GM19240 (cell line): ENCODE data around the gene RPL36AL.
"Not testable (repeated sequence)": the region's sequence is repeated elsewhere in the genome, so short reads cannot be mapped to it uniquely, and the experiment has no call there.

Experiments used
- DNase-seq: peaks from one replicate; pipeline ENCODE4 v3.0.0; 2011; ENCODE audit warnings: low spot score; ENCODE audit not compliant: insufficient read length

The RPL36AL gene

GRCh38 chr14:49620182-49621113 lies at the start of gene RPL36AL, which contains the start of gene MGAT2:
RPL36AL (minus strand) TSS chr14:49620626; CDS start chr14:49619104, 1,522 bp downstream.
MGAT2 (plus strand) TSS chr14:49620799; CDS start chr14:49621269, 470 bp downstream.
- DNase-seq, result peak; percentile 72

DNA sequence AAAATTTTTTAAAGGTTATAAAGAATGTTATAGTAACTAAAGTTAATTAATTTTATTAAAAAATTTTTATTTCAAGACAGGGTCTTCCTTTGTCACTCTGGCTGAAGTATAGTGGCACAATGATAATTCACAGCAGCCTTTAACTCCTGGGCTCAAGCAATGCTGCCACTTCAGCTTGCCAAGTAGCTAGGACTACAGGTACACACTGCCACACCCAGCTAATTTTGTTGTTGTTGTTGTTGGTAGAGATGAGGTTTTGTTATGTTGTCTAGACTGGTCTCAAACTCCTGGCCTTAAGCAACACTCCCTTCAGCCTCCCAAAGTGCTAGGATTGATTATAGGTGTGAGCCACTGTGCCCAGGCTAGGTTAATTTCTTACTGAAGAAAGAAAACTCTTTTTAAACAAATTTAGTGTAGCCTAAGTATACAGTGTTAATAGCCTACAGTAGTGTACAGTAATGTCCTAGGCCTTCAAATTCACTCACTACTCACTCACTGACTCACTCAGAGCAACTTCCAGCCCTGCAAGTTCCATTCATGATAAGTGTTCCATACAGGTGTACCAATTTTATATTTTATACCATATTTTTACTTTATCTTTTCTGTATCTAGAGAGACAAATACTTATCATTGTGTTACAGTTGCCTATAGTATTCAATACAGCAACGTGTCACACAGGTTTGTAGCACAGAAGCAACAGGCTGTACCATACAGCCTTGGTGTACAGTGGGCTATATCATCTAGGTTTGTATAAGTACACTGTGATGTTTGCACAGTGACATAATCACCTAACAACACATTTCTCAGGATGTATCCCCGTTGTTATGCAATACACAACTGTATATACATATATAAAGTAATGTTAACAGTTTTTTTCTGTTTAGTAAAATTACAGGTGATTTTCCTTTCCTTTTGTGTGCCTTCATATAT lies 39.4 kb upstream of the RPL36AL start:
- no peak for DNase-seq

- DNase-seq, result not testable (repeated sequence)
These were observed 37.1 kb upstream of the RPL36AL start for GRCh38 chr14:49657500-49657899.

DNA sequence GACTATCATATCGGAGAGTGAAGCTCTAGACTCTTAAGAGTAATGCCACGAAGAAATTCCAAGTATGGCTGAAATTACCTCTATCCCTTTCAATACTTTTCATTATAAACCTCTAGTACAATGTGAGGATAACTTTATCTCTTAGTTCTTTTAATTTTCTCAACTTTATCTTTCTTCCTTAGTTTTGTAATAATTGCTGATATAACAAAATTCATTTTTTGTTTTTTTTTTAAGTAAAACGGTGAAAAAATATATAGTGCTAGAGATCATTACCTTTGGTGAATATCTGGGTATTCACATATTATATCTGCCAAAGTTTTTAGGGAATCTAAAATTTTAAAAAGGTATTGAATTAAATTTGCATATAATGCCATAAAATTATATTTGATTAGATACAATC lies 34.1 kb upstream of the RPL36AL start:
- DNase-seq, result no peak

GRCh38 chr14:49653508-49653907 lies 33.1 kb upstream of the RPL36AL start:
- DNase-seq, result no peak

DNA sequence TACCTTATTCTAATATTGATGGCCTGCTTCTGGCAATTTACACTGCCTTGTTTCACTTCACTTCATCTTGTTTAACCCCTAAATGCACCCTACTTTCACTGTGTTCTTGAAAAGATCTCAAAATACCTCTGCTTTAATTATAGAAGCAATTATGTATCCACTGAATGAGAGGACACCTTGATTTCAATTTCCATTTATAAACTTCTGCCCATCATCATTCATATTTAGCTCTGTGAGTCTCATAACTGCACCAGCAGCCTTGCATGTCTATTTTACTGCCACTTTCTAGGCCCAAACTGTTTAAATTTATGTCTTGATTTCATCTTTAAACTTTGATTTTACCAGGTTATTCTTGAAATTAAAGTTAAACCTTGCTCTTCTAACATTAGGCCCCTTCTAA lies 21.7 kb upstream of the RPL36AL start:
- no peak for DNase-seq

DNA sequence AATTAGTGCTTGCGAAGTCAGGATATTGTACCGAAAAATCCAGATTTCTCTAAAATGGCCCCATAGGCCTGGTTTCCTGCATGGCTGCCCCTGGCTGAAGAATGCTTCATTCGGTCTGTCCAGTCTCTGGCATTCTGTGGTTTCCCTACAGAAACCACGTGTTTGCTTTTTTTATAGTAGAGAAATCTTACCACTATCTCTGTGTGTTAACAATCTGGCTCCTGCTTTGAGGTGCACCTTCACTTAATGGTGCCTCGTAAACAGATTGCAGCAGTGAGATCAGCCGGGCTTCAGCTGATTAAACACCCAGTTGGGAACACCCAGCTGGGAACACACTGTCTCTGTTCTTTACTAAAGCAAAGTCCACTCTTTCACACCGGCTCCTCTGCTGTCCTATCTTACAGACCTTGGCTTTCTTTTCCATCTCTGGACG lies 21.3 kb upstream of the RPL36AL start:
- no peak for DNase-seq

DNA sequence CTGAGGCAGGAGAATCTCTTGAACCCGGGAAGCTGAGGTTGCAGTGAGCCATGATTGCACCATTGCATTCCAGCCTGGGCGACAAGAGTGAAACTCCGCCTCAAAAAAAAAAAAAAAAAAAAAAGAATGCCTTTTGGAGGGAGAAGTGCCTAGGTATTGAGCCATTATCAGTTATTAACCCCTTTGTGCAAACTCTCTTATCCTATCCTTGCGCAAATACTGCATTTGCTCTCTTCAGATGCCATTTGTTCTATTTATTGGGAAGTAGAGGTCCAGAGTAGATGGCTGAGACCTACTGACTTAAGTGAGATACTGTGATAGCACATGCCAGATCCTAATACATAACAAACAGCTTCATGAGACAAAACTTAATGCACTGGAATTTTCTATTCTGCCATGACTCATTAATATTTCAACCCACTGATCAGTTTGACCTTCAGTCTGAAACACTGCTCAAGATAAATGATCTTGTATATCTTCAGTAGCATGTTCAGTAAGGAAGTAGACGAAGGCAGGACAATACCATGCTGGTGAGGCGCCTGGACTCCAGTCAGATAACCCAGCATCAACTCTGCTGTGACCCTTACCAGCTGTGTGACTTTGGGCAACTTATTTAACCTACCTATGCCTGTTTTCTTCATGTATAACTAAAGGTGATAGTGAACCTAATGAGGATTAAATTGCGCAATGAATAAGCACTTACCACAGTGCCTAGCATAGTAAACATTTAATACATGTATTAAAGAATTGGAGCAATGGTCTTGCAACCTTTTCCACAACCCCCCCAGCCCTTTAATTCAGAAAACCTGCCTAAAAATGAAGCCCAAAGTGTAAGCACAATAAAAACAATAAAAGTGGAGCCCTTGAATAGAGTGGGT lies 20.4 kb upstream of the RPL36AL start:
- no peak for DNase-seq

- no peak for DNase-seq
These were observed 17.2 kb upstream of the RPL36AL start for GRCh38 chr14:49637534-49638078.

- DNase-seq, result no peak
These were observed 16.4 kb upstream of the RPL36AL start for GRCh38 chr14:49636866-49637265.

GRCh38 chr14:49634547-49635334 lies 14.3 kb upstream of the RPL36AL start, which contains the start of gene DNAAF2:
DNAAF2 (minus strand) TSS chr14:49635244; CDS start chr14:49635149, 95 bp downstream.
- DNase-seq, result no peak

GRCh38 chr14:49633640-49634546 lies 13.5 kb upstream of the RPL36AL start:
- DNase-seq, result peak; percentile 55

GRCh38 chr14:49623941-49624839 lies 3.8 kb upstream of the RPL36AL start:
- DNase-seq, result no peak

DNA sequence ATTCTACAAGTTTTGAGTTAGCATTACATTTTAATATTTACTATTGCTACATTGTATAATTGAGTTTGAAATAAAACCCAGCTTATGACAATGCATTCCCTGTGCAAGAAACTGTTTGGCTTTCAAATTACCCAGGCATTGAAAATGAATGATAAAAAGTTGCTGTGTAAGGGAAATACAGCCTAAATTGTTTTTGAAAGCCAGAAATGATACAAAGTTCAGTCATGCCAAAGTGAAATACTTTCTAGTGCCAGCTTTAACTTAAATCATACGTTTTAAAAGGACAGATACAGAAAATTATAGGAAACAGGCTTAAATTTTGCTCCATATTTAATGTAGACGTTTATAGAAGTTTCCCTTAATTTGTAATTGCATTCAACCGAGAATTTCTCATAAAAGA lies 3.0 kb upstream of the RPL36AL start:
- no peak for DNase-seq

DNA sequence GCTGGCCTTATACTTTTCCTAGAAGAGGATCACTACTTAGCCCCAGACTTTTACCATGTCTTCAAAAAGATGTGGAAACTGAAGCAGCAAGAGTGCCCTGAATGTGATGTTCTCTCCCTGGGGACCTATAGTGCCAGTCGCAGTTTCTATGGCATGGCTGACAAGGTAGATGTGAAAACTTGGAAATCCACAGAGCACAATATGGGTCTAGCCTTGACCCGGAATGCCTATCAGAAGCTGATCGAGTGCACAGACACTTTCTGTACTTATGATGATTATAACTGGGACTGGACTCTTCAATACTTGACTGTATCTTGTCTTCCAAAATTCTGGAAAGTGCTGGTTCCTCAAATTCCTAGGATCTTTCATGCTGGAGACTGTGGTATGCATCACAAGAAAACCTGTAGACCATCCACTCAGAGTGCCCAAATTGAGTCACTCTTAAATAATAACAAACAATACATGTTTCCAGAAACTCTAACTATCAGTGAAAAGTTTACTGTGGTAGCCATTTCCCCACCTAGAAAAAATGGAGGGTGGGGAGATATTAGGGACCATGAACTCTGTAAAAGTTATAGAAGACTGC lies 1.7 kb upstream of the RPL36AL start:
- DNase-seq, result no peak

- no peak for DNase-seq
These were observed 872 bp upstream of the RPL36AL start for GRCh38 chr14:49621114-49621881.
